ENCODE measurements around the gene BTBD9. TPM values are rescaled to one million over a fixed set of nuclear protein-coding genes. Genes with fewer than 3 reads are reported as not detected.

BTBD9 gene
- total and polyA plus RNA-seq, 5 donors from 2014 or later, result 11.6 to 79.7 (median 16.7) TPM

GRCh38 chr6:38264605-38265004 lies 375.1 kb downstream of the BTBD9 start:
- Mint-ChIP-seq H3K27ac (no peak overlapping the region), H3K9me3 (no peaks in the 10 kb centered on the region), H3K36me3 (peaks cover 25% of the 10 kb centered on the region), H3K4me3 (no peak overlapping the region), H3K27me3 (no peaks in the 10 kb centered on the region), H3K4me1 (peaks cover 7 to 21% (median 12%) of the 10 kb centered on the region in 4 donors)
- H3K4me3 ChIP-seq (ENCODE audit: low read depth, low read length), result no peak overlapping the region
- H3K27me3 ChIP-seq (ENCODE audit: control insufficient read depth, insufficient read depth, low read length), result no peaks in the 10 kb centered on the region
- ATAC-seq (ENCODE audit: low read depth in 2 of 2), result no peak
- H3K9me3 ChIP-seq (ENCODE audit: control insufficient read depth in 2 of 2, low read length in 2 of 2), result no peaks in the 10 kb centered on the region
- no peaks in the 10 kb centered on the region for H3K36me3 ChIP-seq (ENCODE audit: control insufficient read depth, insufficient read depth, low read length)
- H3K4me1 ChIP-seq (ENCODE audit: control insufficient read depth, insufficient read depth, low read length, poor library complexity, severe bottlenecking), result no peaks in the 10 kb centered on the region
- no peak for DNase-seq
- no peak overlapping the region for H3K27ac ChIP-seq (ENCODE audit: insufficient read depth, low read length, poor library complexity, severe bottlenecking)

- H3K27ac Mint-ChIP-seq, result no peak overlapping the region
- H3K36me3 Mint-ChIP-seq, result peaks cover 19% of the 10 kb centered on the region
- H3K4me1 Mint-ChIP-seq, result peaks cover 6 to 16% (median 10%) of the 10 kb centered on the region in 4 donors
- no peaks in the 10 kb centered on the region for H3K27me3 Mint-ChIP-seq
- Histone ChIP-seq H3K4me1 (ENCODE audit: control insufficient read depth, insufficient read depth, low read length, poor library complexity, severe bottlenecking) (no peaks in the 10 kb centered on the region), H3K27me3 (ENCODE audit: control insufficient read depth, insufficient read depth, low read length) (no peaks in the 10 kb centered on the region), H3K4me3 (ENCODE audit: low read depth, low read length) (no peak overlapping the region), H3K9me3 (ENCODE audit: control insufficient read depth in 2 of 2, low read length in 2 of 2) (no peaks in the 10 kb centered on the region), H3K27ac (ENCODE audit: insufficient read depth, low read length, poor library complexity, severe bottlenecking) (no peak overlapping the region), H3K36me3 (ENCODE audit: control insufficient read depth, insufficient read depth, low read length) (peaks cover 2% of the 10 kb centered on the region)
- no peak overlapping the region for H3K4me3 Mint-ChIP-seq
- DNase-seq, result no peak
- no peaks in the 10 kb centered on the region for H3K9me3 Mint-ChIP-seq
- ATAC-seq (ENCODE audit: low read depth in 2 of 2), result no peak
Measured at GRCh38 chr6:38262609-38263008, 377.1 kb downstream of the BTBD9 start.

DNA sequence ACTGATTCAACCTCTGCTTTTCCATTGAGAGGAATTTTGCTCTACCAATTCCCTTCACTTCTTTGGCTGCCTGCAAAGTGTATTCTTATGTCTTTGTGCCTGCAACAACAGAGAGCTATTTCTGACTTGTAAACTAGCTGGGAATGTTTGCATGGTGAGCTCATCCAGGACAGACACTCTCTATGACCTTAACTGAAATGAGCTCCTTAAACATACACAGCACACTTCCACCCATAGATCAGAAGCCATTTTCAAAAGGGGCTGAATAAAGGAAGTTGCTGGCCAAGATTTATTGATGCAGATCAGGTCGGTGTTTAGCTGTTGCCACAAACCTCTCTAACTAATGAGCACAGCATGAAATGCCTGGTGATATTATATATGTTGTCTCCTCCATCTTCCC lies 377.7 kb downstream of the BTBD9 start:
- Mint-ChIP-seq H3K4me1 (peaks cover 6 to 16% (median 10%) of the 10 kb centered on the region in 4 donors), H3K36me3 (peaks cover 25% of the 10 kb centered on the region), H3K9me3 (no peaks in the 10 kb centered on the region), H3K4me3 (no peak overlapping the region), H3K27ac (no peak overlapping the region), H3K27me3 (no peaks in the 10 kb centered on the region)
- H3K4me3 ChIP-seq (ENCODE audit: low read depth, low read length), result no peak overlapping the region
- H3K27ac ChIP-seq (ENCODE audit: insufficient read depth, low read length, poor library complexity, severe bottlenecking), result no peak overlapping the region
- ATAC-seq (ENCODE audit: low read depth in 2 of 2), result no peak
- DNase-seq, result no peak
- no peaks in the 10 kb centered on the region for H3K27me3 ChIP-seq (ENCODE audit: control insufficient read depth, insufficient read depth, low read length)
- H3K4me1 ChIP-seq (ENCODE audit: control insufficient read depth, insufficient read depth, low read length, poor library complexity, severe bottlenecking), result no peaks in the 10 kb centered on the region
- H3K36me3 ChIP-seq (ENCODE audit: control insufficient read depth, insufficient read depth, low read length), result peaks cover 5% of the 10 kb centered on the region
- H3K9me3 ChIP-seq (ENCODE audit: control insufficient read depth in 2 of 2, low read length in 2 of 2), result no peaks in the 10 kb centered on the region

- Mint-ChIP-seq H3K27ac (no peak overlapping the region), H3K4me1 (peaks cover 6 to 16% (median 10%) of the 10 kb centered on the region in 4 donors)
- no peak for ATAC-seq (ENCODE audit: low read depth in 2 of 2)
Measured at GRCh38 chr6:38261626-38262025, 378.1 kb downstream of the BTBD9 start.

GRCh38 chr6:38259736-38260135 lies 380.0 kb downstream of the BTBD9 start:
- Mint-ChIP-seq H3K4me1 (peaks cover 6 to 16% (median 10%) of the 10 kb centered on the region in 4 donors), H3K27me3 (no peaks in the 10 kb centered on the region)
- peaks cover 25% of the 10 kb centered on the region for H3K36me3 ChIP-seq (ENCODE audit: control insufficient read depth, insufficient read depth, low read length)

More at GRCh38 chr6:38261626-38262025, 378.1 kb downstream of the BTBD9 start:
- Histone ChIP-seq H3K4me3 (ENCODE audit: low read depth, low read length) (no peak overlapping the region), H3K36me3 (ENCODE audit: control insufficient read depth, insufficient read depth, low read length) (peaks cover 8% of the 10 kb centered on the region), H3K27me3 (ENCODE audit: control insufficient read depth, insufficient read depth, low read length) (no peaks in the 10 kb centered on the region), H3K4me1 (ENCODE audit: control insufficient read depth, insufficient read depth, low read length, poor library complexity, severe bottlenecking) (no peaks in the 10 kb centered on the region), H3K27ac (ENCODE audit: insufficient read depth, low read length, poor library complexity, severe bottlenecking) (no peak overlapping the region), H3K9me3 (ENCODE audit: control insufficient read depth in 2 of 2, low read length in 2 of 2) (no peaks in the 10 kb centered on the region)
- Mint-ChIP-seq H3K9me3 (no peaks in the 10 kb centered on the region), H3K4me3 (no peak overlapping the region), H3K27me3 (no peaks in the 10 kb centered on the region), H3K36me3 (peaks cover 23% of the 10 kb centered on the region)
- no peak for DNase-seq

GRCh38 chr6:38248500-38249234 lies 391.1 kb downstream of the BTBD9 start:
- Histone ChIP-seq H3K36me3 (ENCODE audit: control insufficient read depth, insufficient read depth, low read length) (peaks cover 8% of the 10 kb centered on the region), H3K4me3 (ENCODE audit: low read depth, low read length) (no peak overlapping the region), H3K27ac (ENCODE audit: insufficient read depth, low read length, poor library complexity, severe bottlenecking) (no peak overlapping the region), H3K9me3 (ENCODE audit: control insufficient read depth in 2 of 2, low read length in 2 of 2) (no peaks in the 10 kb centered on the region), H3K27me3 (ENCODE audit: control insufficient read depth, insufficient read depth, low read length) (no peaks in the 10 kb centered on the region), H3K4me1 (ENCODE audit: control insufficient read depth, insufficient read depth, low read length, poor library complexity, severe bottlenecking) (no peaks in the 10 kb centered on the region)
- Mint-ChIP-seq H3K9me3 (peaks cover 0 to 3% (median 0%) of the 10 kb centered on the region in 7 donors), H3K27me3 (no peaks in the 10 kb centered on the region), H3K4me1 (peaks cover 0 to 7% (median 3%) of the 10 kb centered on the region in 4 donors), H3K27ac (no peak overlapping the region), H3K36me3 (peaks cover 23% of the 10 kb centered on the region), H3K4me3 (no peak overlapping the region)
- DNase-seq (no peak), ATAC-seq (ENCODE audit: low read depth in 2 of 2) (no peak)

More at GRCh38 chr6:38259736-38260135, 380.0 kb downstream of the BTBD9 start:
- H3K4me3 ChIP-seq (ENCODE audit: low read depth, low read length), result no peak overlapping the region
- Mint-ChIP-seq H3K4me3 (no peak overlapping the region), H3K9me3 (peaks cover 0 to 3% (median 0%) of the 10 kb centered on the region in 7 donors), H3K27ac (no peak overlapping the region), H3K36me3 (peaks cover 38% of the 10 kb centered on the region)
- no peak overlapping the region for H3K27ac ChIP-seq (ENCODE audit: insufficient read depth, low read length, poor library complexity, severe bottlenecking)
- no peaks in the 10 kb centered on the region for H3K9me3 ChIP-seq (ENCODE audit: control insufficient read depth in 2 of 2, low read length in 2 of 2)
- ATAC-seq (ENCODE audit: low read depth in 2 of 2) (no peak), DNase-seq (peak in 1 of 3 donors; percentile 4)
- H3K4me1 ChIP-seq (ENCODE audit: control insufficient read depth, insufficient read depth, low read length, poor library complexity, severe bottlenecking), result no peaks in the 10 kb centered on the region
- no peaks in the 10 kb centered on the region for H3K27me3 ChIP-seq (ENCODE audit: control insufficient read depth, insufficient read depth, low read length)

DNA sequence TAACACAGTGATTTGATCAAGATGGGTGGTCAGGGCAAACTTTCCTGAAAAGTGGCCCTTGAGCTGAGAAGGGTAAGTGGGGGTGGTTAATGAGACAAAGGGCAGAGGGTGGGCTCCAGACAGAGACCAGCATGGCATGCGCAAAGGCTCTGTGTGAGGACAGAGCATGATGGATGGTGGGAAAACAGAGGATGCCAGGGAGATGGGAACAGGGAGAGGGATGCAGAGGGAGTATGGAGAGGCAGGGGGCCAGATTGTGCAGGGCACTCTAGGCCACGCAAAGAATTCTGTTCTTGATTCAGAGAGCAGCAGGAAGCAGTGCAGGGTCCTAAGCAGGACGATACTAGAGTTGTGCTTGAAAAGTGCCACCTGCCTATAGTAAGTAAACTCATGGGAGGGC lies 394.4 kb downstream of the BTBD9 start:
- no peaks in the 10 kb centered on the region for H3K4me1 ChIP-seq (ENCODE audit: control insufficient read depth, insufficient read depth, low read length, poor library complexity, severe bottlenecking)
- H3K36me3 ChIP-seq (ENCODE audit: control insufficient read depth, insufficient read depth, low read length), result peaks cover 2% of the 10 kb centered on the region
- H3K9me3 ChIP-seq (ENCODE audit: control insufficient read depth in 2 of 2, low read length in 2 of 2), result no peaks in the 10 kb centered on the region
- no peaks in the 10 kb centered on the region for H3K27me3 ChIP-seq (ENCODE audit: control insufficient read depth, insufficient read depth, low read length)
- Mint-ChIP-seq H3K27me3 (no peaks in the 10 kb centered on the region), H3K4me1 (peaks cover 0 to 15% (median 3%) of the 10 kb centered on the region in 4 donors), H3K36me3 (peaks cover 32% of the 10 kb centered on the region), H3K9me3 (peaks cover 0 to 3% (median 0%) of the 10 kb centered on the region in 7 donors), H3K27ac (peak overlapping the region in 1 of 3 donors; percentile 85), H3K4me3 (no peak overlapping the region)
- H3K27ac ChIP-seq (ENCODE audit: insufficient read depth, low read length, poor library complexity, severe bottlenecking), result no peak overlapping the region
- no peak for DNase-seq
- ATAC-seq (ENCODE audit: low read depth in 2 of 2), result no peak
- H3K4me3 ChIP-seq (ENCODE audit: low read depth, low read length), result no peak overlapping the region

GRCh38 chr6:38244869-38245268 lies 394.9 kb downstream of the BTBD9 start:
- H3K36me3 Mint-ChIP-seq, result peaks cover 32% of the 10 kb centered on the region
- H3K4me1 ChIP-seq (ENCODE audit: control insufficient read depth, insufficient read depth, low read length, poor library complexity, severe bottlenecking), result no peaks in the 10 kb centered on the region
- no peak overlapping the region for H3K4me3 ChIP-seq (ENCODE audit: low read depth, low read length)
- H3K4me3 Mint-ChIP-seq, result no peak overlapping the region
- DNase-seq (no peak), ATAC-seq (ENCODE audit: low read depth in 2 of 2) (no peak)
- H3K36me3 ChIP-seq (ENCODE audit: control insufficient read depth, insufficient read depth, low read length), result peaks cover 2% of the 10 kb centered on the region
- H3K4me1 Mint-ChIP-seq, result peaks cover under 1 to 16% (median 6%) of the 10 kb centered on the region in 4 donors
- H3K27ac Mint-ChIP-seq, result peak overlapping the region in 1 of 3 donors; percentile 85
- no peak overlapping the region for H3K27ac ChIP-seq (ENCODE audit: insufficient read depth, low read length, poor library complexity, severe bottlenecking)
- no peaks in the 10 kb centered on the region for H3K27me3 ChIP-seq (ENCODE audit: control insufficient read depth, insufficient read depth, low read length)
- no peaks in the 10 kb centered on the region for H3K9me3 ChIP-seq (ENCODE audit: control insufficient read depth in 2 of 2, low read length in 2 of 2)
- peaks cover 0 to 3% (median 0%) of the 10 kb centered on the region in 7 donors for H3K9me3 Mint-ChIP-seq
- H3K27me3 Mint-ChIP-seq, result no peaks in the 10 kb centered on the region

All from CD4-positive, CD25-positive, alpha-beta regulatory T cell (primary cell).